ENCODE measurements around the gene SAFB2. TPM values are rescaled to one million over a fixed set of nuclear protein-coding genes. Genes with fewer than 3 reads are reported as not detected.

SAFB2 gene
- total and polyA plus RNA-seq, 2 donors (not counting 3 experiments of a cell fraction or from before 2014, with no cell fraction given), result 24.6 to 85.9 TPM

DNA sequence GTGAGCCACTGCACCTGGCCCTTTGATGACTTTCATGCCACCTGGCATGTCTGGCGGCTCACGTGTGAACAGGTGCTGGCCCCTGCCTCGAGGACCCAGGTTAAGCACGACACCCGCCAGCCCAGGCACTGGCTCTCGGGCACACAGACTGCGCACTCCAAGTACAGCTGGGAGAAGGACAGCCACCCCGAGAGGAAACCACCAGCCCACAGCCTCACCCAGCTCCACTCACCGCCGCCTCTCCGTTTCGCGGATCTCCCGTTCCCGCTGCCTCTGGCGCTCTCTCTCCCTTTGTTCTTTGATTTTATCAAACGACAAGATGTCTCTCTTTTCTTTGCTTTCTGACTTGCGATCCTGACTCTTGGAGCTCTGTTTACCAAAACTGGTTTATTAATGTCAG is 27.4 kb downstream of the SAFB2 start:
- ChIA-PET POLR2A (no interaction called here), CTCF (no interaction called here)
- dilution Hi-C loops (cut with MboI; ENCODE audit: extremely low pct_ligation_motif_present, low sequenced_read_pairs), result no loop called here
- H3K27ac ChIP-seq (ENCODE audit: insufficient read depth, low read depth, low read length), result no peak overlapping the region
- intact Hi-C loops (cut with micrococcal nuclease), result no loop called here
- H3K4me2 ChIP-seq (ENCODE audit: insufficient read depth, low read length), result no peak overlapping the region
- TF ChIP-seq POLR2A (IDR thresholded peaks at IDR 0.05; ENCODE audit: low read depth, low read length), result no peak
- no peak for TF ChIP-seq GATA2 (IDR thresholded peaks at IDR 0.05; ENCODE audit: insufficient read depth, insufficient read length, low read depth, low read length)
- TF ChIP-seq POLR2AphosphoS5 (IDR thresholded peaks at IDR 0.05; ENCODE audit: insufficient read depth, low read depth, low read length), result no peak
- TF ChIP-seq, protein P1, sequence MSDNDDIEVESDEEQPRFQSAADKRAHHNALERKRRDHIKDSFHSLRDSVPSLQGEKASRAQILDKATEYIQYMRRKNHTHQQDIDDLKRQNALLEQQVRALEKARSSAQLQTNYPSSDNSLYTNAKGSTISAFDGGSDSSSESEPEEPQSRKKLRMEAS (IDR thresholded peaks at IDR 0.05; ENCODE audit: insufficient read depth, insufficient read length), result no peak
- no peak for TF ChIP-seq JUN (IDR thresholded peaks at IDR 0.05; ENCODE audit: borderline replicate concordance, insufficient read depth, insufficient read length, low read depth)
- TF ChIP-seq FOS (IDR thresholded peaks at IDR 0.05; ENCODE audit: borderline replicate concordance, insufficient read depth, low read length), result no peak
- TF ChIP-seq MYC (IDR thresholded peaks at IDR 0.05; ENCODE audit: low read depth, low read length), result no peak
- TF ChIP-seq EZH2 (IDR thresholded peaks at IDR 0.05; ENCODE audit: borderline replicate concordance, low read depth, low read length, severe bottlenecking), result no peak
- TF ChIP-seq, protein P2, sequence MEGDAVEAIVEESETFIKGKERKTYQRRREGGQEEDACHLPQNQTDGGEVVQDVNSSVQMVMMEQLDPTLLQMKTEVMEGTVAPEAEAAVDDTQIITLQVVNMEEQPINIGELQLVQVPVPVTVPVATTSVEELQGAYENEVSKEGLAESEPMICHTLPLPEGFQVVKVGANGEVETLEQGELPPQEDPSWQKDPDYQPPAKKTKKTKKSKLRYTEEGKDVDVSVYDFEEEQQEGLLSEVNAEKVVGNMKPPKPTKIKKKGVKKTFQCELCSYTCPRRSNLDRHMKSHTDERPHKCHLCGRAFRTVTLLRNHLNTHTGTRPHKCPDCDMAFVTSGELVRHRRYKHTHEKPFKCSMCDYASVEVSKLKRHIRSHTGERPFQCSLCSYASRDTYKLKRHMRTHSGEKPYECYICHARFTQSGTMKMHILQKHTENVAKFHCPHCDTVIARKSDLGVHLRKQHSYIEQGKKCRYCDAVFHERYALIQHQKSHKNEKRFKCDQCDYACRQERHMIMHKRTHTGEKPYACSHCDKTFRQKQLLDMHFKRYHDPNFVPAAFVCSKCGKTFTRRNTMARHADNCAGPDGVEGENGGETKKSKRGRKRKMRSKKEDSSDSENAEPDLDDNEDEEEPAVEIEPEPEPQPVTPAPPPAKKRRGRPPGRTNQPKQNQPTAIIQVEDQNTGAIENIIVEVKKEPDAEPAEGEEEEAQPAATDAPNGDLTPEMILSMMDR (IDR thresholded peaks at IDR 0.05; ENCODE audit: extremely low read depth in 1 of 2, insufficient read depth in 1 of 2, low read depth in 1 of 2, low read length in 2 of 2), result no peak
- no peak overlapping the region for H3K9ac ChIP-seq (replicated peaks; ENCODE audit: extremely low read depth, insufficient read depth, low read length)
- H3K27me3 ChIP-seq (ENCODE audit: control insufficient read depth in 2 of 2, insufficient read depth in 2 of 2, low read length in 2 of 2), result no peaks in the 10 kb centered on the region
- no peak for DNase-seq (ENCODE audit: low read depth, low spot score)
- no peak overlapping the region for H2AFZ ChIP-seq (ENCODE audit: low read depth, low read length)
- no peaks in the 10 kb centered on the region for H3K9me1 ChIP-seq (replicated peaks; ENCODE audit: control insufficient read depth, extremely low read depth, insufficient read depth, low read length)
- BruUV-seq (replicated peaks), result no TSS peak
- no peak overlapping the region for H3K4me3 ChIP-seq (replicated peaks in 1 of 3; ENCODE audit: insufficient read depth in 1 of 3, low read depth in 1 of 3, low read length in 3 of 3)
- peaks cover 31 to 76% of the 10 kb centered on the region in 2 experiments for H3K36me3 ChIP-seq (ENCODE audit: control insufficient read depth in 2 of 2, extremely low read depth in 1 of 2, insufficient read depth in 2 of 2, low read length in 2 of 2)
- FAIRE-seq, result no peak
- H3K4me1 ChIP-seq (ENCODE audit: control insufficient read depth, extremely low read depth, insufficient read depth, low read length), result no peaks in the 10 kb centered on the region
- no peaks in the 10 kb centered on the region for H3K9me3 ChIP-seq (replicated peaks; ENCODE audit: control insufficient read depth, insufficient read depth, low read length)
- H3K79me2 ChIP-seq (ENCODE audit: control insufficient read depth, insufficient read depth, low read length), result peaks cover 2% of the 10 kb centered on the region
- H4K20me1 ChIP-seq (replicated peaks; ENCODE audit: control insufficient read depth, extremely low read depth, insufficient read depth, low read length), result no peaks in the 10 kb centered on the region

Data from endothelial cell of umbilical vein (primary cell).